Stomach (tissue), 9 donors: ENCODE data around the gene TRIM42. TPM values are rescaled to one million over a fixed set of nuclear protein-coding genes. Genes with fewer than 3 reads are reported as not detected.

Source experiments
- DNase-seq, 2 donors: peaks; one replicate each; pipeline versions ENCODE4 v3.0.0 to v3.0.0-alpha.2; 2013 to 2019
- H3K27ac ChIP-seq, 5 donors: fragments of 200-600 bp in 4 of 5; sonication (generic) in 4 of 5; one replicate each; pipeline ENCODE4 v1.5.1; 2013 to 2019; ENCODE audit warnings: mild to moderate bottlenecking in 1 of 5, moderate library complexity in 1 of 5
- H3K27me3 ChIP-seq, 3 donors: fragments of 200-600 bp; sonication (generic); one replicate each; pipeline ENCODE4 v1.5.1; 2017 to 2019; ENCODE audit warnings: mixed run types in 1 of 3
- H3K36me3 ChIP-seq, 4 donors: fragments of 200-600 bp; sonication (generic); 1 replicate in 3 of 4; 2 replicates in 1 of 4; pipeline ENCODE4 v1.5.1; 2016 to 2019
- H3K4me1 ChIP-seq, 4 donors: fragments of 200-600 bp; sonication (generic); one replicate each; pipeline ENCODE4 v1.5.1; 2016 to 2019
- H3K4me3 ChIP-seq, 4 donors: fragments of 200-600 bp; sonication (generic) in 3 of 4; one replicate each; pipeline ENCODE4 v1.5.1; 2016 to 2019; ENCODE audit warnings: mild to moderate bottlenecking in 1 of 4
- H3K9me3 ChIP-seq, 4 donors: fragments of 200-600 bp; sonication (generic); one replicate each; pipeline ENCODE4 v1.5.1; 2016 to 2019
- EP300 ChIP-seq: sonication (generic); formaldehyde crosslinking; IDR thresholded peaks from one replicate; pipeline ENCODE4 v1.6.1; 2017; ENCODE audit warnings: antibody characterized with exemption
- POLR2A ChIP-seq, 4 donors: fragments of 450-650 bp; IDR thresholded peaks; one replicate each; pipeline ENCODE4 v1.6.1; 2016; ENCODE audit warnings: antibody characterized with exemption in 4 of 4, control low read depth in 2 of 4, mild to moderate bottlenecking in 1 of 4, moderate library complexity in 1 of 4
- POLR2AphosphoS5 ChIP-seq, 3 donors: sonication (generic); formaldehyde crosslinking; IDR thresholded peaks; one replicate each; pipeline ENCODE4 v1.6.1; 2016; ENCODE audit warnings: antibody characterized with exemption in 3 of 3
- WGBS, 5 donors: extraction: QIAGEN DNeasy Blood & Tissue Kit in 3 of 5; methylation state at CpG; one replicate each; pipeline versions ENCODE4 v1.1.5 to v1.1.7; 2013 to 2018; 5-methylcytosine and 5-hydroxymethylcytosine counted together
- intact Hi-C: fragments of 100-400 bp; cut with DNase I; formaldehyde crosslinking; loops from one replicate; pipeline ENCODE4 v1.15.1; 2023; ENCODE audit warnings: low total_unique reads
- polyA plus RNA-seq, 3 donors: library from polyadenylated mRNA; stranded (reverse); fragments of 200-250 nt; gene quantifications; one replicate each; pipeline ENCODE4 v1.2.3, GENCODE V29; 2013
- total RNA-seq, 5 donors: library from RNA; depleted of rRNA; stranded (reverse); fragments of >200 nt; gene quantifications; one replicate each; pipeline versions ENCODE4 v1.1.0 to v1.2.3, GENCODE V29; 2014 to 2016
- TF ChIP-seq, protein P1 (sequence below), 7 experiments: fragments of 450-650 bp in 4 of 7; fragments of 200-600 bp in 3 of 7; sonication (generic) in 3 of 7; IDR thresholded peaks; one replicate each; pipeline ENCODE4 v1.5.1; 2016 to 2019; ENCODE audit warnings: antibody characterized with exemption in 7 of 7, control low read depth in 2 of 7, mild to moderate bottlenecking in 1 of 7
- donor health status: healthy with polysubstance abuse.
- donor health status: Bipolar disorder and iron deficiency.
- donor health status: healthy.

TRIM42 gene
- total and polyA plus RNA-seq, 8 donors: not detected

DNA sequence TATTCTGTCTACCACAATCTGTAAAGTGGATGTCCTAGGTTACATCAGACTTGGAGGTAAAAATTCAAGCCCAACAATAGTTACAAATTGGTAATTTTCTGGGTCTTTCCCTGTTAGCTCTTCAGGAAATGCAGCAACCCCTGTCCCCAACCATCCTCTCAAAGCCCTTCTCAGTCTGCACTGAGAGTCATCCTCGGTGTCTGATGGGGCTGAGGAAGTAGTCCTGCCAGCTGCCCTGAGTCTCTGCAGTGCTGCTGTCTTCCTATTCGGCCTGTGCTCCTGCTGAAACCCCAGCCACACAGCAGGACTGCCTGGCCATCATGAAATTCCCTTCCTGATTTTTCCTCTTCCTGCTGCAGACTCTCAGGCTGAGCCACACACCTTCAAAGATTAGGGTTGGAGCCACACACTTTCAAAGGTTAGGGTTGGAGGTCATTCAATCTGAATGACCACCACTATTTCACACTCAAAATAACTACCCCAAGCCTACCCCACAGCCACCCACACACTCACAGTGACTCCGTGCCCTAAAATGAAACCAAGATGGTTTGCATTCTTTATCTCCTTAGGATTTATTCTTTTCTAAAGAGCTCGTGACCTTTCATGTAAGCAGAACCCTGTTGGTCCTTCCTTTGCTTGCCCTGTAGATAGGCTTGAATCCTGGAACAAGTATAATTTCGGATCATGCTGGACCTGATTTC lies 17.6 kb downstream of the TRIM42 start:
- intact Hi-C loops: no loop called here
- TF ChIP-seq, protein P1, sequence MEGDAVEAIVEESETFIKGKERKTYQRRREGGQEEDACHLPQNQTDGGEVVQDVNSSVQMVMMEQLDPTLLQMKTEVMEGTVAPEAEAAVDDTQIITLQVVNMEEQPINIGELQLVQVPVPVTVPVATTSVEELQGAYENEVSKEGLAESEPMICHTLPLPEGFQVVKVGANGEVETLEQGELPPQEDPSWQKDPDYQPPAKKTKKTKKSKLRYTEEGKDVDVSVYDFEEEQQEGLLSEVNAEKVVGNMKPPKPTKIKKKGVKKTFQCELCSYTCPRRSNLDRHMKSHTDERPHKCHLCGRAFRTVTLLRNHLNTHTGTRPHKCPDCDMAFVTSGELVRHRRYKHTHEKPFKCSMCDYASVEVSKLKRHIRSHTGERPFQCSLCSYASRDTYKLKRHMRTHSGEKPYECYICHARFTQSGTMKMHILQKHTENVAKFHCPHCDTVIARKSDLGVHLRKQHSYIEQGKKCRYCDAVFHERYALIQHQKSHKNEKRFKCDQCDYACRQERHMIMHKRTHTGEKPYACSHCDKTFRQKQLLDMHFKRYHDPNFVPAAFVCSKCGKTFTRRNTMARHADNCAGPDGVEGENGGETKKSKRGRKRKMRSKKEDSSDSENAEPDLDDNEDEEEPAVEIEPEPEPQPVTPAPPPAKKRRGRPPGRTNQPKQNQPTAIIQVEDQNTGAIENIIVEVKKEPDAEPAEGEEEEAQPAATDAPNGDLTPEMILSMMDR (IDR thresholded peaks at IDR 0.05): no peak
- no peak for TF ChIP-seq EP300
- TF ChIP-seq POLR2A (IDR thresholded peaks at IDR 0.05): no peak
- no peak for TF ChIP-seq POLR2AphosphoS5 (IDR thresholded peaks at IDR 0.05)
- H3K9me3 ChIP-seq: no peaks in the 10 kb centered on the region
- H3K27me3 ChIP-seq: no peaks in the 10 kb centered on the region
- H3K4me3 ChIP-seq: no peak overlapping the region
- WGBS, 5 donors: 38 to 52% (median 45%) methylated on average over 5 of the region's 5 CpGs
- no peaks in the 10 kb centered on the region for H3K36me3 ChIP-seq
- DNase-seq: no peak
- H3K27ac ChIP-seq: no peak overlapping the region
- peaks cover 0 to 9% (median 0%) of the 10 kb centered on the region in 4 donors for H3K4me1 ChIP-seq

DNA sequence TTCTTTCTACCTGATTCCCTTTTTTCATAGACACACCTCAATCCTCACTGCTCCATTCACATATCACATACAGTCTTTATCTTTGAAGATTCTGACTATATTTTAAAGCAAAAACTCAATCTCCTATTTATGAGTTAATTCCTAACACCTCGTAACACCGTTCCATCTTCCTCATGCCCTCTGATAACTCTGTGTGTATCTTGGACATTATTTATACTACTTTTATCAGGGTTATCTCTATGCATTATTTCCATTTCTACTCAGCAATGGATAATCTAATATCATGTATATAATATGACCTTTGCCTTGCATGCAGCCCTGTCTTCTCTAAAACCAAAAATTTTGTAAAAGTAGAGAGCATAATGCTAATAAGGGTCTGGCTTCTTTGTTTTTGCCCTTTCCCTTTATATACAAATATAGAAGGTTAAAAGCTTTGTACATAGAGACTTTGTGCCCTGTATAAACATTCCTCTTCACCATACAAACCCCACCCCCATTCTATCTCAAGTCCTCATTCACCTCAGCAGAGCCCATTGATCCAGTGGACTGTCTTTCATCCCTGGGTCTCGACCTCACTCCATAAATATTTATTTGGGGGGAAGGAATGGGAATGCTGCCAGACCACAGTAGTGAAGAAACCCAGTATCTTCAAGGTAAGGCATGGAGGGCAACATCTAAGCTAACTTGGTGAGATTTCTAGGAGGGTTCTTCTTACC lies 21.8 kb downstream of the TRIM42 start:
- Histone ChIP-seq H3K36me3 (no peaks in the 10 kb centered on the region), H3K4me3 (no peak overlapping the region), H3K27ac (no peak overlapping the region), H3K4me1 (peaks cover 0 to 9% (median 0%) of the 10 kb centered on the region in 4 donors), H3K27me3 (no peaks in the 10 kb centered on the region), H3K9me3 (no peaks in the 10 kb centered on the region)
- TF ChIP-seq POLR2A (IDR thresholded peaks at IDR 0.05) (no peak), EP300 (no peak), POLR2AphosphoS5 (IDR thresholded peaks at IDR 0.05) (no peak)
- TF ChIP-seq, protein P1 (IDR thresholded peaks at IDR 0.05): no peak
- intact Hi-C loops: no loop called here
- no peak for DNase-seq
- 26 to 49% (median 34%) methylated on average over 3 of the region's 3 CpGs for WGBS, 5 donors

DNA sequence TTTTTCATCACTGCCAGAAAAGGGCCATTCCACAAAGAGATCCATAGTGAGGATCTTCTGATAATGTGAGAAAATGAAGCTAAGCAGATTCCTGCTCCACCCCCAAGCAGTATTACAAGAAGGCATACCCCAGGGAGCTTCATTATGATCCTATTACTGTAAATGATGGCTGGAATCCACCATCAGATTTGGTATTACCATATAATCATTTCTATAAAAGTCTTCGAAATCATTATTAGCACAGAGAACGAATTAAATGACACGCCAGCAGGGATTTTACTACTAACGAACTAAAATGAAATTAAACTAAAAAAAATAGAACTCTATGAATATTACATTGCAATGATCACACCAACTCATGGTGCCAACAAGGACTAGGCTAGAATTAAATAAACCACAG lies 24.4 kb downstream of the TRIM42 start:
- TF ChIP-seq EP300: no peak
- no peak for TF ChIP-seq POLR2A (IDR thresholded peaks at IDR 0.05)
- TF ChIP-seq POLR2AphosphoS5 (IDR thresholded peaks at IDR 0.05): no peak
- TF ChIP-seq, protein P1 (IDR thresholded peaks at IDR 0.05): no peak
- Histone ChIP-seq H3K36me3 (no peaks in the 10 kb centered on the region), H3K4me3 (no peak overlapping the region), H3K27me3 (no peaks in the 10 kb centered on the region), H3K9me3 (peaks cover 0 to 9% (median 6%) of the 10 kb centered on the region in 4 donors), H3K27ac (no peak overlapping the region), H3K4me1 (peaks cover 0 to 9% (median 0%) of the 10 kb centered on the region in 4 donors)
- 88 to 95% (median 91%) methylated on average over 4 of the region's 4 CpGs for WGBS, 5 donors
- DNase-seq: no peak
- intact Hi-C loops: no loop called here

DNA sequence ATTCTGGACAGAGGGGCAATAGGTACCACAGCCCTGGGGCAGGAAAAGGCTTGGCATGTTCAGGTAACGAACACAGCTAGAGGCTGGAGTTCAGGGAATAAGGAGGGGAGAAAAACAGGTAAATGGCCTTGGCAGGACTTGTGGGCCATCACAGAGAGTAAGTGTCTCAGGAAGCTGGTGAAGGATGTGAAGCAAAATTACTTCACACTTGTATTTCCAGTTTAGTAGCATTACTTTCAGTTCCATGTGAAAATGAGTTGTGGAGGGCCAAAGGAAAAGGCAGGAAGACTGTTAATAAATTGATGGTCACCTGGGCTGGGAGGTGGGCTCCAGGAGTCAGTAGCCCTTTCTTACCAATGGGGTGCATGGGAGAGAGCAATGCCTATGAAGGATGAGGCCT lies 25.6 kb downstream of the TRIM42 start:
- no peak overlapping the region for H3K4me3 ChIP-seq
- H3K36me3 ChIP-seq: no peaks in the 10 kb centered on the region
- H3K4me1 ChIP-seq: peaks cover 0 to 9% (median 0%) of the 10 kb centered on the region in 4 donors
- no peak for TF ChIP-seq POLR2AphosphoS5 (IDR thresholded peaks at IDR 0.05)
- TF ChIP-seq EP300: no peak
- no peak for TF ChIP-seq POLR2A (IDR thresholded peaks at IDR 0.05)
- TF ChIP-seq, protein P1 (IDR thresholded peaks at IDR 0.05): no peak
- no peak for DNase-seq
- no peak overlapping the region for H3K27ac ChIP-seq
- H3K27me3 ChIP-seq: no peaks in the 10 kb centered on the region
- H3K9me3 ChIP-seq: peaks cover 0 to 9% (median 6%) of the 10 kb centered on the region in 4 donors
- 61 to 85% (median 70%) methylated on average over 1 of the region's 1 CpG for WGBS, 5 donors
- intact Hi-C loops: no loop called here
